ENCODE data around the gene SLC16A3. TPM values are rescaled to one million over a fixed set of nuclear protein-coding genes. Genes with fewer than 3 reads are reported as not detected.

SLC16A3 gene
- total and polyA plus RNA-seq, 8 donors = 13.0 to 149 (median 19.0) TPM

DNA sequence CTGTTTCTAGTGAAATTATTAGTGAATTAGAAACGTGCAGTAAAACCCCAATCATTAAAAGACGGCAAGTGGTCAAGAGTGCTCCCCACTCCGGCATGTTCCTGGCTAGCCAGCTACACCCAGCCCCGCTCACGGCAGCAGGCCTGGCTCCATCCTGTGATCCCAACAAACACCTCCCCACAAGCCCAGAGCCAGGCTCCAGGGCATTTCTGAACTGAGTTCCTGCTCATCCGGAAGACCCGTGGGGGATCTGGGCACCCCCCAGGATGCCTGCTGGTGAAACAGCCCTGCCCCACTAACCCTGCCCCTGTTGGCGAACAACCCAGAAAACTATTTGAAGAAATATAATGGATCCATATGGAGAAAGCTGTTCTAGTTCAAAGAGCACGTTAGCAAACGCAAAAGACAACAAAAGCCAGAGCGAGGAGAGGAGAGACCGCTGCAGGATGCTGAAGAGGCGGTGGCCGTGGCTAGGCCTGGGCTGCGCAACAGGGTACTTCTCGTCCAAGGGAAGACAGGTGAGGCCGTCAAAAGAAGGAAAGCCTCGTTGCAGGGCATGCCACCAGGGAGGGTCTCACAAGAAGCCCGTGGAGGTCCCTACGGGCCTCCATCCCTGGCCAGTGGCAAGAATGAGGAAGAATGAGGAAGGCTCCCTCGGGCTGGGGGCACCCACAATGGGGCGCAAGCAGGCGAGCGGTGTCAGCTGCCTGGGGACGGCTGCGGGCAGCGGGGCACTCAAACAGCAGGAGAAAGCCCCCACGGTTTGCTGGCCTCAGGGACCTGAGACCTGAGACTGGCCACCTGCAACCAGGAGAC lies 19.2 kb downstream of the SLC16A3 start:
- Histone ChIP-seq H3K9me3 (no peaks in the 10 kb centered on the region), H3K4me3 (no peak overlapping the region), H3K27ac (no peak overlapping the region), H3K27me3 (no peaks in the 10 kb centered on the region), H3K36me3 (peaks cover 14 to 100% of the 10 kb centered on the region in 2 donors), H3K4me1 (peaks cover 3 to 32% of the 10 kb centered on the region in 2 donors)
- TF ChIP-seq, protein P1, sequence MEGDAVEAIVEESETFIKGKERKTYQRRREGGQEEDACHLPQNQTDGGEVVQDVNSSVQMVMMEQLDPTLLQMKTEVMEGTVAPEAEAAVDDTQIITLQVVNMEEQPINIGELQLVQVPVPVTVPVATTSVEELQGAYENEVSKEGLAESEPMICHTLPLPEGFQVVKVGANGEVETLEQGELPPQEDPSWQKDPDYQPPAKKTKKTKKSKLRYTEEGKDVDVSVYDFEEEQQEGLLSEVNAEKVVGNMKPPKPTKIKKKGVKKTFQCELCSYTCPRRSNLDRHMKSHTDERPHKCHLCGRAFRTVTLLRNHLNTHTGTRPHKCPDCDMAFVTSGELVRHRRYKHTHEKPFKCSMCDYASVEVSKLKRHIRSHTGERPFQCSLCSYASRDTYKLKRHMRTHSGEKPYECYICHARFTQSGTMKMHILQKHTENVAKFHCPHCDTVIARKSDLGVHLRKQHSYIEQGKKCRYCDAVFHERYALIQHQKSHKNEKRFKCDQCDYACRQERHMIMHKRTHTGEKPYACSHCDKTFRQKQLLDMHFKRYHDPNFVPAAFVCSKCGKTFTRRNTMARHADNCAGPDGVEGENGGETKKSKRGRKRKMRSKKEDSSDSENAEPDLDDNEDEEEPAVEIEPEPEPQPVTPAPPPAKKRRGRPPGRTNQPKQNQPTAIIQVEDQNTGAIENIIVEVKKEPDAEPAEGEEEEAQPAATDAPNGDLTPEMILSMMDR (IDR thresholded peaks at IDR 0.05) = no peak
- intact Hi-C loops (cut with DNase I) = no loop called here
- DNase-seq = peak in 1 of 4 donors; percentile 71
- ATAC-seq = no peak

GRCh38 chr17:82248815-82249674 lies 20.2 kb downstream of the SLC16A3 start:
- no peaks in the 10 kb centered on the region for H3K9me3 ChIP-seq
- H3K27me3 ChIP-seq = no peaks in the 10 kb centered on the region
- DNase-seq (peak in 2 of 4 donors; percentile 27 to 79), ATAC-seq (no peak)
- H3K36me3 ChIP-seq = peaks cover 14 to 96% of the 10 kb centered on the region in 2 donors
- TF ChIP-seq, protein P1 (IDR thresholded peaks at IDR 0.05) = no peak
- H3K4me1 ChIP-seq = peaks cover 0 to 24% of the 10 kb centered on the region in 2 donors
- H3K4me3 ChIP-seq = no peak overlapping the region
- no peak overlapping the region for H3K27ac ChIP-seq
- intact Hi-C loops (cut with DNase I) = no loop called here

- peaks cover 14 to 88% of the 10 kb centered on the region in 2 donors for H3K36me3 ChIP-seq
- intact Hi-C loops (cut with DNase I) = no loop called here
These were observed 21.2 kb downstream of the SLC16A3 start for GRCh38 chr17:82249896-82250581.

DNA sequence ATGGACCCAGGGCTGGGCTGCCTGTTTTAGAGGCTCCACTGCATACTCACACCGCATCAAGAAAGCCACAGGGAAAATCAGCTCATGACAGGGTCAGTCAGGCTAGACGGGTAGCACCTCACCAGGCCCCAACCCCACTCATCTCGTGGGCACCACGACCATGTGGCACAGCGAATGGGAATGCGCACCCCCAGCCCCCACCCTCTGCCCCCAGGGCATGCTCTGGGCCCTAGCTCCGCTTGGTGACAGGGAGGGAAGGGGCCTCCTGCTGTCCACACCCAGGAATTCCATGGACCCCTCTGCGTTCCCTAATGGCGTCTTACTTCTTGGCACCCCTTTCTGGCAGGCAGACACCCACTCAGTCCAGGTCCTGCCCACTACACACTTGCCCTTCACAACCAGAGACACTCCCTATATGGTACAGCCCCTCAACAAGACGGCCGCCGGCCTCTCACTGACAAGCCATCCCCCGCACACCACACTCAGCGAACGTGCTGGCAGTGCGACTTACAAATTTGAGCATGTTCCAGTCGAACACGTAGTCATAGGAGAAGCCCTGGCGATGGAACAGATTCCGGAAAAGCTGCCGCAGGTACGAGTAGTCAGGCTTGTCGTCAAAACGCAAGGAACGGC lies 22.1 kb downstream of the SLC16A3 start:
- intact Hi-C loops (cut with DNase I) = no loop called here
- peaks cover 0 to 24% of the 10 kb centered on the region in 2 donors for H3K4me1 ChIP-seq
- H3K9me3 ChIP-seq = no peaks in the 10 kb centered on the region
- TF ChIP-seq, protein P1 (IDR thresholded peaks at IDR 0.05) = no peak
- no peak overlapping the region for H3K4me3 ChIP-seq
- ATAC-seq (no peak), DNase-seq (peak in 2 of 4 donors; percentile 30 to 64)
- no peak overlapping the region for H3K27ac ChIP-seq
- peaks cover 12 to 88% of the 10 kb centered on the region in 2 donors for H3K36me3 ChIP-seq
- H3K27me3 ChIP-seq = no peaks in the 10 kb centered on the region

More at GRCh38 chr17:82249896-82250581, 21.2 kb downstream of the SLC16A3 start:
- ATAC-seq = no peak
- Histone ChIP-seq H3K9me3 (no peaks in the 10 kb centered on the region), H3K4me3 (no peak overlapping the region), H3K4me1 (peaks cover 0 to 24% of the 10 kb centered on the region in 2 donors), H3K27me3 (no peaks in the 10 kb centered on the region), H3K27ac (no peak overlapping the region)
- TF ChIP-seq, protein P1 (IDR thresholded peaks at IDR 0.05) = no peak
- peak in 2 of 4 donors; percentile 29 to 70 for DNase-seq

All from left lung (tissue), 10 donors.